Karpas-422 (cell line): Measurements from ENCODE around the gene KCNJ16. TPM values are rescaled to one million over a fixed set of nuclear protein-coding genes. Genes with fewer than 3 reads are reported as not detected.

Experiments
- DNase-seq: peaks from one replicate; pipeline ENCODE4 v3.0.0-alpha.2; 2015
- H2AFZ ChIP-seq: fragments of 200-600 bp; sonication (generic); 2 replicates; pipeline ENCODE4 v1.6.1; 2014; ENCODE audit warnings: antibody characterized with exemption, low read length, mixed read lengths
- H3K27ac ChIP-seq: fragments of 200-600 bp; sonication (generic); 2 replicates; pipeline ENCODE4 v1.5.1; 2014; ENCODE audit warnings: mild to moderate bottlenecking, low read length, moderate library complexity
- H3K27me3 ChIP-seq: fragments of 200-600 bp; sonication (generic); 2 replicates; pipeline ENCODE4 v1.6.1; 2014; ENCODE audit warnings: low read length, mixed read lengths
- H3K36me3 ChIP-seq: fragments of 200-600 bp; sonication (generic); 2 replicates; pipeline ENCODE4 v1.6.1; 2014; ENCODE audit warnings: low read length, mixed read lengths; ENCODE audit not compliant: insufficient read depth
- H3K4me1 ChIP-seq: fragments of 200-600 bp; sonication (generic); 2 replicates; pipeline ENCODE4 v1.6.1; 2014; ENCODE audit warnings: mild to moderate bottlenecking, low read length, mixed read lengths
- H3K4me2 ChIP-seq: fragments of 200-600 bp; sonication (generic); 2 replicates; pipeline ENCODE4 v1.6.1; 2014; ENCODE audit warnings: low read length, low read depth, mild to moderate bottlenecking; ENCODE audit not compliant: poor library complexity, severe bottlenecking
- H3K4me3 ChIP-seq: fragments of 200-600 bp; sonication (generic); 2 replicates; pipeline ENCODE4 v1.5.1; 2014; ENCODE audit warnings: mild to moderate bottlenecking, antibody characterized with exemption, low read length, mixed read lengths
- H3K79me2 ChIP-seq: fragments of 200-600 bp; sonication (generic); 2 replicates; pipeline ENCODE4 v1.6.1; 2014; ENCODE audit warnings: mild to moderate bottlenecking, low read length, mixed read lengths
- H3K9ac ChIP-seq: fragments of 200-600 bp; sonication (generic); 2 replicates; pipeline ENCODE4 v1.6.0; 2014; ENCODE audit warnings: low read length
- H3K9me2 ChIP-seq: fragments of 200-600 bp; sonication (generic), shearing (Covaris generic); replicated peaks from 2 replicates; pipeline ENCODE4 v1.6.0; 2014; ENCODE audit warnings: mild to moderate bottlenecking, low read length, moderate library complexity; ENCODE audit not compliant: insufficient read depth
- H3K9me3 ChIP-seq: fragments of 300-700, 200-600 bp; sonication (generic); 2 replicates; pipeline ENCODE4 v1.6.1; 2014; ENCODE audit warnings: low read length, mixed read lengths
- H4K20me1 ChIP-seq: fragments of 200-600 bp; sonication (generic); 2 replicates; pipeline ENCODE4 v1.6.1; 2014; ENCODE audit warnings: mild to moderate bottlenecking, antibody characterized with exemption, low read length, low read depth; ENCODE audit not compliant: insufficient read depth
- total RNA-seq: library from RNA; depleted of rRNA; stranded (reverse); fragments of >200 nt; shearing (Covaris generic); gene quantifications from 2 replicates; pipeline ENCODE4 v1.2.3, GENCODE V29; 2014; ENCODE audit warnings: low replicate concordance

KCNJ16 gene
- total RNA-seq, 1 experiment from 2014 or later: not detected

DNA sequence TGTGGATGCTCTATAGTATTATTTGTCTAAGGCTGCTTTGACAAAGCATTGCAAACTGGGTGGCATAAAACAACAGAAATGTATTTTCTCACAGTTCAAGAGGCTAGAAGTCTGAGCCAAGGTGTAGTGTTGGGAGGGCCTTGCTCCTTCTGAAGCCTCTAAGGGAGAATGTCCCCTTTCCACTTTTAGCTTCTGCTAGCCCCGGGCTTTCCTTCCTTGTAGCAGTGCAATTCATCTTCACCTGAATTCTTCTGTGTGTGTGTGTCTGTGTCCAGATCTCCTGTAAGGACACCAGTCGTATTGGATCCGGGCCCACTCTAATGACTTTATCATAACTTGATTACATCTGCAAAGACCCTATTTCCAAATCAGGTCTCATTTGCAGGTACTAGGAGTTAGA, 18.1 kb downstream of the KCNJ16 start:
- Histone ChIP-seq H3K9me3 (no peaks in the 10 kb centered on the region), H3K4me3 (no peak overlapping the region), H3K27me3 (no peaks in the 10 kb centered on the region), H3K4me2 (no peak overlapping the region), H3K9me2 (peaks cover 3% of the 10 kb centered on the region; the same call in 1 of the 2 replicates), H3K27ac (no peak overlapping the region), H3K79me2 (no peaks in the 10 kb centered on the region), H3K9ac (no peak overlapping the region), H3K36me3 (no peaks in the 10 kb centered on the region), H4K20me1 (no peaks in the 10 kb centered on the region), H3K4me1 (no peaks in the 10 kb centered on the region), H2AFZ (no peak overlapping the region)
- no peak for DNase-seq

- Histone ChIP-seq H3K9ac (no peak overlapping the region), H3K9me2 (peaks cover 3% of the 10 kb centered on the region; the same call in 1 of the 2 replicates), H3K79me2 (no peaks in the 10 kb centered on the region), H3K4me3 (no peak overlapping the region), H2AFZ (no peak overlapping the region), H3K4me2 (no peak overlapping the region), H3K36me3 (no peaks in the 10 kb centered on the region), H3K27me3 (no peaks in the 10 kb centered on the region), H3K4me1 (peaks cover 14% of the 10 kb centered on the region), H3K27ac (no peak overlapping the region), H4K20me1 (no peaks in the 10 kb centered on the region), H3K9me3 (no peaks in the 10 kb centered on the region)
- no peak for DNase-seq
Measured at GRCh38 chr17:70095455-70095854, 20.4 kb downstream of the KCNJ16 start.

GRCh38 chr17:70096861-70097260, 21.8 kb downstream of the KCNJ16 start:
- Histone ChIP-seq H3K4me2 (no peak overlapping the region), H3K9ac (no peak overlapping the region), H2AFZ (no peak overlapping the region), H3K79me2 (no peaks in the 10 kb centered on the region), H3K9me2 (peaks cover 3% of the 10 kb centered on the region; the same call in 1 of the 2 replicates), H3K27me3 (no peaks in the 10 kb centered on the region), H3K4me3 (no peak overlapping the region), H3K27ac (no peak overlapping the region), H3K36me3 (no peaks in the 10 kb centered on the region), H3K4me1 (peaks cover 17% of the 10 kb centered on the region), H4K20me1 (no peaks in the 10 kb centered on the region), H3K9me3 (no peaks in the 10 kb centered on the region)
- DNase-seq: no peak

DNA sequence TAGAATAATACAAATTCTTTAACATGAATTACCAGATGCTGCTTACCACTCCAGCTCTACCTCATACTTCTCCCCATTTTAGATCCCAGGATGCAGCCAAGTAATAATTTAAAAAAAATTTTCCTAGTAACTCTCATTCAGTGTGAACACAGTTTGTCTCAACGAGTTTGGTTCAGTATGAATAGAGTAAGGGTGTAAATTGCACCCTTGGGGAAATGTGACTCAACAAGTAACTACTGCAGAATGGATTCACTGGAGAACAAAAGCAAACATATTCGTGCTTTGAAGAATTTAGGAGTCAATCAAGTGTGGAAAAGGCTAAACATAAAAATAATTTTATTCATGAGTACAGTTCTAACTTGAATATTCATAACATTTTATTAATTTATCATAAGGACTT, 23.0 kb downstream of the KCNJ16 start:
- no peak for DNase-seq
- peaks cover 3% of the 10 kb centered on the region; the same call in 1 of the 2 replicates for H3K9me2 ChIP-seq
- no peak overlapping the region for H3K4me3 ChIP-seq
- H3K9me3 ChIP-seq: no peaks in the 10 kb centered on the region
- H3K79me2 ChIP-seq: no peaks in the 10 kb centered on the region
- H3K9ac ChIP-seq: no peak overlapping the region
- no peak overlapping the region for H2AFZ ChIP-seq
- no peak overlapping the region for H3K4me2 ChIP-seq
- no peaks in the 10 kb centered on the region for H4K20me1 ChIP-seq
- H3K4me1 ChIP-seq: peaks cover 21% of the 10 kb centered on the region
- no peak overlapping the region for H3K27ac ChIP-seq
- H3K36me3 ChIP-seq: no peaks in the 10 kb centered on the region
- H3K27me3 ChIP-seq: no peaks in the 10 kb centered on the region

DNA sequence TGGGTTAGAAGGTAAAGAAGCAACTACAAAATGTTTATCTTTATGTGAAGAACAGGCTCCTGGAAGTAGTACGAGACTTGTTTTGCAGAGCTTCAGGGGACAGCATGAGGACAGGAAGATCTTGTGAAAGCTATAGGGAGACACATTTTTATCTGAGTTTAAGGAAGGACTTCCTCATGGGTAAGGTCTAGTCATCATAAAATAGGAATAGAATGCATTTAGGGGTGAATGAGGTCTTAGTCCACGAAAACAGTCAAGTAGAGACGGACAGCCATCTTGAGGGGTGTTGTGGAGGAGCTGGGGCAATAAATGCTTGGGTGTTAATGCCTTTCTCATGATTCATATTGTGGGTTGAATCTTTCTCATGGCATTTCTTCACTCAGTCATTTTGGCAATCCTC, 24.3 kb downstream of the KCNJ16 start:
- H3K27ac ChIP-seq: no peak overlapping the region

DNA sequence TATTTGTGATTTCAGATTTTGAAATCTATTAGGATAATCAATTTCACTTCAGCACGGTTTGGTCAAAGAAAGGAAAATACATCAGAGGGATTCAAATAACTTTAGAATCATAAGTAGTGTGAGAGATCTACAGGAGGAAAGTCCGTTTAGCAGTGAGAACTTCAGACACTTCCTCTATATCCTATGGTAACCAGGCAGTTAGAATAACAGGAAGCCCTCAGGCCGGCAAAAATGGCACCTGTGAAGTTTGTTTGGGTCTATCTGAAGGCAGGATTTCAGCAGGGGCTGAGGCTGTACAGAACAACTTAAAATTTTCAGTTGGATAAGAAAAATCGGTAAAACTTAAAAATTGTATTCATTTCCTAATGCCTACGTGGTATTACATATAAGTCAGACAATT, 24.9 kb downstream of the KCNJ16 start:
- Histone ChIP-seq H3K9me2 (no peaks in the 10 kb centered on the region), H3K27me3 (no peaks in the 10 kb centered on the region), H2AFZ (peak overlapping the region; percentile 74), H3K4me3 (no peak overlapping the region), H4K20me1 (no peaks in the 10 kb centered on the region), H3K79me2 (no peaks in the 10 kb centered on the region), H3K36me3 (no peaks in the 10 kb centered on the region), H3K27ac (no peak overlapping the region), H3K4me1 (peaks cover 30% of the 10 kb centered on the region), H3K4me2 (no peak overlapping the region), H3K9me3 (no peaks in the 10 kb centered on the region), H3K9ac (no peak overlapping the region)
- DNase-seq: peak; percentile 66

More for the DNA sequence above, 24.3 kb downstream of the KCNJ16 start:
- H3K4me2 ChIP-seq: no peak overlapping the region
- no peak for DNase-seq
- H4K20me1 ChIP-seq: no peaks in the 10 kb centered on the region
- no peaks in the 10 kb centered on the region for H3K9me3 ChIP-seq
- H3K36me3 ChIP-seq: no peaks in the 10 kb centered on the region
- H2AFZ ChIP-seq: peak overlapping the region; percentile 74; the same call in 1 of the 2 replicates
- no peaks in the 10 kb centered on the region for H3K79me2 ChIP-seq
- H3K4me3 ChIP-seq: no peak overlapping the region
- H3K4me1 ChIP-seq: peaks cover 24% of the 10 kb centered on the region
- no peak overlapping the region for H3K9ac ChIP-seq
- H3K9me2 ChIP-seq: no peaks in the 10 kb centered on the region
- H3K27me3 ChIP-seq: no peaks in the 10 kb centered on the region

DNA sequence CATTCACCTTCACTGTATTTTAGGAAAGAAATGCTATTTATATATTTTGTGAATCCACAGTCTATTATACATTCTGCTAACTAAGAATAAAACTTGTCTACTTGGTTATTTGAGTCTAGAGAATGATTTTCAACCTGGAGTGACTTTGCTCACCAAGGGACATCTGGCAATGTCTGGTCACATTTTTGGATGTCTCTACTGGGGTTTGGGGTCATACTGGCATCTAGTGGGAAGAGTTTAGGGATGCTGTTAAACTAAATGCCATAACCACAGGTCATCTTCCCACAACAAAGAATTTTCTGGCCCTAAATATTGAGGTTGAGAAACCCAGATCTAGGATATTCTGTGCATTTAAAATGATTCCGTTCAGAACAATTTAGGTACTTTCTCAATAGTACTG, 26.0 kb downstream of the KCNJ16 start:
- H4K20me1 ChIP-seq: no peaks in the 10 kb centered on the region
- DNase-seq: no peak
- no peak overlapping the region for H3K27ac ChIP-seq
- H3K9me3 ChIP-seq: no peaks in the 10 kb centered on the region
- H3K27me3 ChIP-seq: no peaks in the 10 kb centered on the region
- no peaks in the 10 kb centered on the region for H3K36me3 ChIP-seq
- no peaks in the 10 kb centered on the region for H3K9me2 ChIP-seq
- peaks cover 34% of the 10 kb centered on the region for H3K4me1 ChIP-seq
- H3K9ac ChIP-seq: no peak overlapping the region
- H2AFZ ChIP-seq: 0 out of 2 replicates have a peak overlapping the region, but pooled peaks have one; percentile 74
- H3K4me3 ChIP-seq: no peak overlapping the region
- no peak overlapping the region for H3K4me2 ChIP-seq
- H3K79me2 ChIP-seq: no peaks in the 10 kb centered on the region

- no peak overlapping the region for H3K4me2 ChIP-seq
Measured at GRCh38 chr17:70102531-70102930, 27.5 kb downstream of the KCNJ16 start.

More at GRCh38 chr17:70102531-70102930, 27.5 kb downstream of the KCNJ16 start:
- H3K36me3 ChIP-seq: no peaks in the 10 kb centered on the region
- H4K20me1 ChIP-seq: no peaks in the 10 kb centered on the region
- no peaks in the 10 kb centered on the region for H3K9me2 ChIP-seq
- H3K27ac ChIP-seq: no peak overlapping the region
- no peak for DNase-seq
- no peaks in the 10 kb centered on the region for H3K79me2 ChIP-seq
- H3K27me3 ChIP-seq: no peaks in the 10 kb centered on the region
- H3K4me1 ChIP-seq: peaks cover 41% of the 10 kb centered on the region
- H2AFZ ChIP-seq: no peak overlapping the region
- H3K9me3 ChIP-seq: no peaks in the 10 kb centered on the region
- H3K4me3 ChIP-seq: no peak overlapping the region
- H3K9ac ChIP-seq: no peak overlapping the region
